ENCODE data around the gene ERBB4.

GRCh38 chr2:212052412-212053159 lies 486.0 kb downstream of the ERBB4 start:
- TF ChIP-seq CTCF (IDR thresholded peaks at IDR 0.05): no peak
- TF ChIP-seq POLR2A (IDR thresholded peaks at IDR 0.05): no peak
